Measurements from ENCODE around the gene ST7.

GRCh38 chr7:117086788-117087187 lies 133.5 kb downstream of the ST7 start:
- TF ChIP-seq SUZ12 (IDR thresholded peaks at IDR 0.05; ENCODE audit: extremely low read depth, insufficient read depth, insufficient read length): no peak
- no peak for TF ChIP-seq YY1 (IDR thresholded peaks at IDR 0.05; ENCODE audit: insufficient read depth, insufficient read length)
